GM21447 (cell line): ENCODE data around the gene SS18.

Source experiments
- ATAC-seq: cut with Tn5 transposase; IDR thresholded peaks from one replicate; pipeline ENCODE4 v1.9.1; 2021; ENCODE audit not compliant: unreplicated experiment

SS18 gene

GRCh38 chr18:26003817-26004216 lies 86.6 kb downstream of the SS18 start:
- ATAC-seq = no peak

- ATAC-seq = no peak
These were observed 87.1 kb downstream of the SS18 start for GRCh38 chr18:26003356-26003755.

- ATAC-seq = no peak
These were observed 88.0 kb downstream of the SS18 start for GRCh38 chr18:26002375-26002910.

GRCh38 chr18:25998461-25998860 lies 92.0 kb downstream of the SS18 start:
- ATAC-seq = no peak

GRCh38 chr18:25992566-25992965 lies 97.8 kb downstream of the SS18 start:
- no peak for ATAC-seq

- ATAC-seq = no peak
These were observed 99.9 kb downstream of the SS18 start for GRCh38 chr18:25990473-25990872.

- ATAC-seq = no peak
These were observed 104.6 kb downstream of the SS18 start for GRCh38 chr18:25985707-25986394.

- no peak for ATAC-seq
These were observed 106.7 kb downstream of the SS18 start for GRCh38 chr18:25983730-25984129.

GRCh38 chr18:25982961-25983360 lies 107.5 kb downstream of the SS18 start:
- no peak for ATAC-seq

GRCh38 chr18:25982153-25982552 lies 108.3 kb downstream of the SS18 start:
- no peak for ATAC-seq

GRCh38 chr18:25979369-25980040 lies 110.9 kb downstream of the SS18 start:
- no peak for ATAC-seq

- ATAC-seq = no peak
These were observed 113.9 kb downstream of the SS18 start for GRCh38 chr18:25976554-25976953.

GRCh38 chr18:25974630-25975077 lies 115.8 kb downstream of the SS18 start:
- no peak for ATAC-seq
